ENCODE measurements around the gene POLG.

POLG gene

GRCh38 chr15:89325039-89325803 lies 9.4 kb downstream of the POLG start:
- DNase-seq = no peak

GRCh38 chr15:89323825-89324224 lies 10.8 kb downstream of the POLG start:
- DNase-seq = no peak

DNA sequence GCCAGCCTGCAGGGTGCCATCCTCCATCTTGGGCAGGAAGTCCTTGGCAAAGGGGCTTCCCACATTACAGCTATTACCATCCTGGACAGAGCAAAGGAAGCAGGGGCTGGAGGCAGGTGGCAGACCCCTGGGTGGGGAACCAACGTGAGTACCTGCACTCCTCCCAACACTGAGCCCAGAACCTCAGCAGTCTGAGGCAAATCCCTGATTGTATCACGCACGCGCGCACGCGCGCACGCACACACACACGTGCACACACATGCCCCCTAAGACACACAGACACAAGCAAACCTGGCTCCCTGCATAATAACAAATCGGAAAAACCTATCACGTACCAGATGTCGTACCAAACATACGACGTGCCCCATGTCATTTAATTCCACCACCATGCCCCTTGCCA lies 11.8 kb downstream of the POLG start:
- no peak for DNase-seq

GRCh38 chr15:89321521-89322410 lies 12.9 kb downstream of the POLG start:
- DNase-seq = no peak

DNA sequence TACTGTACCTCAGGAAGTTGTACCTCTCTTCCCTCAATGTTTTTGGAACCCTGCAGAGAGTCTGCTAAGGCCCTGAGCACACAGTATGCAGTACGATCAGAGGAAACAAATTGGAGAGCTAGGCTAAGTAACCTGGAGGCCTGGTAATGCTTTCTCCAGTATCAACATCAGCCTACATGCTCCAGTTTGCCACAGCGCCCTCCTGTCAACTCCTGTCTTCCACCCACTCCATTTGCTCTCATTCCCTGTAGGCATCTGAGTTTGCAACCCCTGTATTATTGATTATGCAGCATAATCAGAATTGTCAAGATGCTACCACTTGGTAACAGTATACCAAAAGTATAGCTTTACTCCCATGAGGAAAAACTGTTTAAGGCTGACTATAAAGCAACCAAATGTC lies 14.4 kb downstream of the POLG start:
- no peak for DNase-seq

GRCh38 chr15:89319678-89320077 lies 14.9 kb downstream of the POLG start:
- DNase-seq = no peak

GRCh38 chr15:89317186-89317720 lies 17.4 kb downstream of the POLG start:
- DNase-seq = no peak

DNA sequence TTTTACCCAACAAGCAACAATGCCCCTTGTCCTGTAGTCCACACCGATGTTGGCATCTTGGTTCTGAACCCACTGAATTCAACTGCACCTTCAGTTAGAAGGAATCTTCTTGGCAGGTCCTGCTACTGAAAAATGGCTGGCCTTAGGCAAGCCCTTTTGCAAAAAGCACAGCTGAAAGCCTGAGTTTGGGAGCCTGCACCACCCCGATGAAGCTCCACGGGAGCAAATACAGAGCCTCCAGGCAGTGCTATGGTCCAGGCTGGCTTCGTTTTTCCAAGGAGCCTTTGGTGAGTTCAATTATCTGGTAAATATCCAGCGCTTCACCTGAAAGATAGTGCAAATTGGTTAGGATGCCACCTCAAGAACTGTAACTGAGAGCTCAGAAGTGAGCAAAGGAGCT lies 18.1 kb downstream of the POLG start:
- DNase-seq = no peak

- no peak for DNase-seq
Observed at GRCh38 chr15:89315375-89315929, 19.2 kb downstream of the POLG start.

DNA sequence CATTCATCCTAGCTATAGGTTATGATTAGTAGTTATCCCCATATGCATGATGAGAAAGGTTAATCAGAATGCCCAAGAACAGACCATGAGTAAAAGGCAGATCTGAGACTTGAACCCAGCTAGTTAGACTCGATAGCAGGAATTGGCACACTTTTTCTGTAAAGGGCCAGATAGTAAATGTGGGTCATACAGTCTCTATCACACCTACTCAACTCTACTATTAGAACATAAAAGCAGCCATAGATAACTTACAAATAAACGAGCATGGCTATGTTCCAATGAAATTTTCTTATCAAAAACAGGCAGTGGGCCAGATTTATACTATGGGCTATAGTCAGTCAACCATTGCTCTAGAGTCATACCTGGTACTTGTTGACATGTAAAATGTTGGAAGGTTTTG lies 24.6 kb downstream of the POLG start:
- no peak for DNase-seq

- DNase-seq = no peak
Observed at GRCh38 chr15:89308236-89308635, 26.4 kb downstream of the POLG start.

GRCh38 chr15:89307791-89308190 lies 26.8 kb downstream of the POLG start:
- DNase-seq = no peak

- no peak for DNase-seq
Observed at GRCh38 chr15:89307046-89307587, 27.5 kb downstream of the POLG start.

DNA sequence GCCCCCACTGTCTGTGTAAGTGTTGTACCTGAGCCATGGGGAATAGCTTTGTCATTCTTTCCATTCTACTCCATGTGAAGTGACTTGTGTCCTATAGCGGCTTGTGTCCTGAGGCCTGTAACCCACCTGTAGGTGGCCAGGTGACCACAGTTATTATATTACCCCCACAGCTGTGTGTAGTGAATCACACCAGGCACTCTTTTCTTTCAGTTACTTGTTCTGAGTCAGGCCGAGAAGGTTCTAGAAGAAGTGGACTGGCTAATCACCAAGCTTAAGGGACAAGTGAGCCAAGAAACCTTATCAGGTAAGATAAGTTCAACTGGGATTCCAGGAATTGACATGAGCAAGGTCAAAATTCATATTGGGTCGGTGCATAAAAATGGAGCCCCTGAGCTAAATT lies 29.2 kb downstream of the POLG start:
- DNase-seq = no peak

GRCh38 chr15:89303986-89304385 lies 30.6 kb downstream of the POLG start:
- no peak for DNase-seq

- no peak for DNase-seq
Observed at GRCh38 chr15:89301304-89302089, 33.1 kb downstream of the POLG start.

DNA sequence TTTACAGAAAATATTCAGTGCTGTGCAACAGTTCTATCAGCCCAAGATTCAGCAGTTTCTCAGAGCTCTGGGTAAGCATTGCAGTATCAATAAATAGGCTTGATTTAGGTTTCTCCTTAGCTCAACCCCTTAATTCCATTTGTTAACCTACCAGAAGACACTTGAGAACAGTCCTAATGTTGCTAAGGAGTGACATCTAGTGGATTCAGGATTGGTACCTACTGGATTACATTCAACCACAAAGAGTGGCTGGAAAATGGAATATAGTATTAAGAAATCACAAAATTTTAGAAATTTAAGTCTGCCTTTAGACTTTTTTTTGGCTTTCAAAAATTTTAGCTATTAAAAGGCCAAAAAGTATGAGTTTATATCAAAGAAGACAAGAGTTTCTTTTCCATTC lies 34.7 kb downstream of the POLG start:
- no peak for DNase-seq

DNA sequence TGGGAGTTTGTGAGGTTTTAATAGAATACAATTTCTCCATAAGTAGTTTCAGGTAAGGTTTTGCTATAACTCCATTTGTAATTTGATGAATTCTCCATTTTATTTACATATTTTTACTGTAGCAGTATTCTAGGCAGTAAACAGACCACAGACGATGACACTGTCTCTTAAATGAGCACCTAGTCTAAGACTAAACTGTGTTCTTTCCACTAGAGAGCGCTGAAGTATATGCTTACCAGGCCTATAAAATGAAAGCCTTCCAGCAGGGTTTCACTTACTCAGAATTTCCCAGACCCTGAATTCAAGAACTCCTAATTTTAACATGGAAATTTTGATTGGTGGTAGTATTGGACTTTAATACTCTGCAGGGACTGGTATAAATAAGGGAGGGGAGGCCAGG lies 41.6 kb downstream of the POLG start:
- no peak for DNase-seq

- no peak for DNase-seq
Observed at GRCh38 chr15:89291934-89292438, 42.6 kb downstream of the POLG start.

DNA sequence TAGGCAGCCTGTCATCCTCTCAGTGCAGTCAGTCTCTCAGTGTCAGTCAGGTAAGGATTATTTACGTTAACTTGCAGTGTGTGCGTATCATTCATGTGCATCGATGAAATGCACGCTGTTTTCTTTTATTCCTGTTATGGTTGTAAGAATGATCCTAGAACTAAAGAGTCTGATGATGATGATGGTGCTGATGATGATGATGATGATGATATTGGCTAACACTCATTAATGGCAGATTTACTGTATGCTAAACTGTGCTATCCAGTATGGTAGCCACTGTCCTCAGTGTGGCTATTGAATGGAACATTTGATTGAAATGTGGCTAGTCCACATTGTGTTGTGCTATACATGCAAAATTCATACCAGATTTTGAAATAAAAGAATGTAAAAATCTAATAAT lies 51.4 kb downstream of the POLG start:
- DNase-seq = no peak

DNA sequence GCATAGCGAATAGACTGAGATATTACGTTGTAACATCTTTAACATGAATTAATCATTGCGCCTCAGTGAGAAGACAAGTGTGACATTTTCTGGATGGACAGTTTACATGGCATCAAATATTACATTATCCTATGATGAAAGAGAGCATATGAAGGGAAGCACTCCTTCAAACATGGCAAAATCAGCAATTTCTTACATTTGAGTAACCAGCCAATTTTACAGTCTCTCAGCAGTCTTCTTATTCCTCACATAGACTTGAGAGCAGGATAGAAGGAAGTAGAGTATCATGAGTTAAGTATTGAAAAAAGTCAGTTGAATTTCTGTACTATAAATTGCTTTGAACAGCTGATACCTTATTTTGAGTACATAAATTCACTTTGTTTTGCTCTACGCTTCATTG lies 52.0 kb downstream of the POLG start:
- DNase-seq = no peak

- DNase-seq = no peak
Observed at GRCh38 chr15:89278307-89278706, 56.3 kb downstream of the POLG start.

Measured in stimulated activated CD8-positive, alpha-beta memory T cell treated with anti-CD3 and anti-CD28 coated beads, Interleukin-4, amount 100 ng/mL, for 48 hours (primary cell).